Gastrocnemius medialis (tissue), 4 donors: ENCODE measurements around the gene HOXA4.

ENCODE experiments used
- CTCF ChIP-seq, 5 experiments: fragments of 450-650 bp in 3 of 5; fragments of 200-600 bp in 2 of 5; sonication (generic) in 2 of 5; IDR thresholded peaks in 4 of 5; conservative IDR thresholded peaks in 1 of 5; 1 replicate in 4 of 5; 2 replicates in 1 of 5; pipeline ENCODE4 v1.5.1; 2016 to 2019; ENCODE audit warnings: antibody characterized with exemption in 5 of 5, mild to moderate bottlenecking in 3 of 5, moderate library complexity in 3 of 5
- POLR2A ChIP-seq, 2 donors: fragments of 450-650 bp; IDR thresholded peaks; one replicate each; pipeline ENCODE4 v1.6.1; 2017; ENCODE audit warnings: antibody characterized with exemption in 2 of 2, mild to moderate bottlenecking in 2 of 2, moderate library complexity in 2 of 2

DNA sequence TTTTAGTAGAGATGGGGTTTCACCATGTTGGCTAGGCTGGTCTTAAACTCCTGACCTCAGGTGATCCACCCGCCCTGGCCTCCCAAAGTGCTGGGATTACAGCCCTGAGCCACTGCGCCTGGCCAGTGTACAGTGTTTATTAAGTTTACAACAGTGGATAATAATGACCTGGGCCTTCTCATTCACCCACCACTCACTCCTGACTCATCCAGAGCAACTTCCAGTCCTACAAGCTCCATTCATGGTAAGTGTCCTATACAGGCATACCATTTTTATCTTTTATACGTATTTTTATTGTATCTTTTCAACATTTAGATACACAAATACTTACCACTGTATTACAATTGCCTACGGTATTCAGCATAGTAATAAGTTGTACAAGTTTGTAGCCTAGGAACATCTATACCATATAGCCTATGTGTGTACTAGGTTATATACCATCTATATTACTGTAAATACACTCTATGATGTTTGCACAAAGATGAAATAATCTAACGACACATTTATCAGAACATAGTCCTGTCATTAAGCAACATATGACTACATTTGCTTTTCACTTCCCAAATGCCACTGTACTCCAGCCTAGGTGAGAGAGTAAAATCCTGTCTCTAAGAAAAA lies 51.8 kb downstream of the HOXA4 start:
- TF ChIP-seq POLR2A (IDR thresholded peaks at IDR 0.05), result no peak
- TF ChIP-seq CTCF (IDR thresholded peaks at IDR 0.05 in 4 of 5, conservative IDR thresholded peaks at IDR 0.05 in 1 of 5), result no peak
